ENCODE results near the gene CDHR5.

DNA sequence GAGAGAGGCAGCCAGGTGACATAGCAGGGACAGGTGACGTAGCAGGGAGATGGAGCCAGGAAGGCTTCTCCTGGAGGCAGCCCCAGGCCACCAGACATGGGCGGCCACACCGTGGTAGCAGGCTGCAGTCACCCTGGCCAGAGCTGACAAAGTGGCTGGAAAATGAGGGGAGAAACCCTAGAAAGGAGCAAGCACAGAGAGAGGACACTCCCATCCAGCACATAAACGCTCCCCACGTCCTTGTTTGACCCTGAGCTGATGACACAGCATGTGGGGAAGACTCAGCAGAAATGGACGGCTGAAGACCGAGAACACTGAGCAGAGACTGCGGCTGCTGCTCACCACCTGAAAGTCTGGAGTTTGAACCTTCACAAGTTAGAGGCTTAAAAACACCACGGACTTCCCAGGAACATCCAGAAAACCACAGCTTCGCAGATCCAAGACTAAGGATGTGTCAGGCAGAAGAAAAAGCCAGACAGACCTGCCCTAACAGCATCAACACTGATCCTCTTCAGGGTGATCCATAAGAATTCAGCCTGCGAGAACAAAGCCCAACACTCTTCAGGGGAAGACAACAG, 41.0 kb upstream of the CDHR5 start:
- TF ChIP-seq, protein P1, sequence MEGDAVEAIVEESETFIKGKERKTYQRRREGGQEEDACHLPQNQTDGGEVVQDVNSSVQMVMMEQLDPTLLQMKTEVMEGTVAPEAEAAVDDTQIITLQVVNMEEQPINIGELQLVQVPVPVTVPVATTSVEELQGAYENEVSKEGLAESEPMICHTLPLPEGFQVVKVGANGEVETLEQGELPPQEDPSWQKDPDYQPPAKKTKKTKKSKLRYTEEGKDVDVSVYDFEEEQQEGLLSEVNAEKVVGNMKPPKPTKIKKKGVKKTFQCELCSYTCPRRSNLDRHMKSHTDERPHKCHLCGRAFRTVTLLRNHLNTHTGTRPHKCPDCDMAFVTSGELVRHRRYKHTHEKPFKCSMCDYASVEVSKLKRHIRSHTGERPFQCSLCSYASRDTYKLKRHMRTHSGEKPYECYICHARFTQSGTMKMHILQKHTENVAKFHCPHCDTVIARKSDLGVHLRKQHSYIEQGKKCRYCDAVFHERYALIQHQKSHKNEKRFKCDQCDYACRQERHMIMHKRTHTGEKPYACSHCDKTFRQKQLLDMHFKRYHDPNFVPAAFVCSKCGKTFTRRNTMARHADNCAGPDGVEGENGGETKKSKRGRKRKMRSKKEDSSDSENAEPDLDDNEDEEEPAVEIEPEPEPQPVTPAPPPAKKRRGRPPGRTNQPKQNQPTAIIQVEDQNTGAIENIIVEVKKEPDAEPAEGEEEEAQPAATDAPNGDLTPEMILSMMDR (IDR thresholded peaks at IDR 0.05), result no peak
- no peak for TF ChIP-seq POLR2A (IDR thresholded peaks at IDR 0.05)
